ENCODE measurements around the gene SP100. TPM values are rescaled to one million over a fixed set of nuclear protein-coding genes. Genes with fewer than 3 reads are reported as not detected.

SP100 gene
- total and polyA plus RNA-seq, 2 of the 4 experiments (the other 2 are of a cell fraction): 50.6 to 69.0 TPM

- H4K5ac ChIP-seq (ENCODE audit: low read depth, low read length): no peak overlapping the region
- H4K91ac ChIP-seq (ENCODE audit: insufficient read depth, low read depth, low read length): no peak overlapping the region
- no peaks in the 10 kb centered on the region for H3K9me3 ChIP-seq (ENCODE audit: control insufficient read depth, insufficient read depth, low read length)
- no peak overlapping the region for H2AK5ac ChIP-seq (ENCODE audit: low read depth, low read length)
- intact Hi-C loops (cut with micrococcal nuclease) (loop anchor here (5.0 kb wide), 1 partner anchor 302 kb away; no protein-coding TSS in a partner anchor), in situ Hi-C loops (cut with MboI; ENCODE audit: low sequenced_read_pairs) (no loop called here), dilution Hi-C loops (cut with HindIII; ENCODE audit: low sequenced_read_pairs, unreplicated experiment) (no loop called here)
- TF ChIP-seq BHLHE40 (IDR thresholded peaks at IDR 0.05; ENCODE audit: low read depth, low read length) (no peak), RCOR1 (IDR thresholded peaks at IDR 0.05; ENCODE audit: insufficient replicate concordance, low read length) (no peak), CHD1 (IDR thresholded peaks at IDR 0.05; ENCODE audit: low read depth, low read length) (no peak), NFE2L2 (IDR thresholded peaks at IDR 0.05; ENCODE audit: low read depth, low read length) (no peak), ELK1 (IDR thresholded peaks at IDR 0.05; ENCODE audit: borderline replicate concordance, low read depth, low read length) (no peak), CEBPB (IDR thresholded peaks at IDR 0.05; ENCODE audit: low read depth, low read length) (no peak), MAFK (IDR thresholded peaks at IDR 0.05; ENCODE audit: low read depth, low read length) (no peak), MAZ (IDR thresholded peaks at IDR 0.05; ENCODE audit: borderline replicate concordance, low read depth, low read length) (no peak), USF2 (IDR thresholded peaks at IDR 0.05; ENCODE audit: low read depth, low read length) (no peak), RAD21 (IDR thresholded peaks at IDR 0.05; ENCODE audit: low read length) (no peak), RFX5 (IDR thresholded peaks at IDR 0.05; ENCODE audit: low read depth, low read length) (no peak), CTCF (conservative IDR thresholded peaks at IDR 0.05; ENCODE audit: low read depth, low read length) (no peak)
- no peaks in the 10 kb centered on the region for H3K27me3 ChIP-seq (ENCODE audit: control insufficient read depth, insufficient read depth, low read length)
- no peak overlapping the region for H3K56ac ChIP-seq (ENCODE audit: extremely low read depth, insufficient read depth, low read length)
- H3K9me1 ChIP-seq (ENCODE audit: insufficient read depth, low read length): no peaks in the 10 kb centered on the region
- H3K4me3 ChIP-seq (ENCODE audit: insufficient read depth, low read depth, low read length): no peak overlapping the region
- no peak overlapping the region for H2AFZ ChIP-seq (replicated peaks; ENCODE audit: low read length, poor library complexity)
- no peak overlapping the region for H3K14ac ChIP-seq (replicated peaks; ENCODE audit: low read depth, low read length)
- H3K27ac ChIP-seq (ENCODE audit: insufficient read depth, low read length): no peak overlapping the region
- WGBS, 2 experiments (ENCODE audit: extremely low coverage in 2 of 2, insufficient read length in 1 of 2): 80% methylated on average over 1 of the region's 1 CpG; no CpG with 5 or more reads in 1 of the 2 experiments
- no peak overlapping the region for H3K23ac ChIP-seq (ENCODE audit: low read depth, low read length)
- no peaks in the 10 kb centered on the region for H3K4me1 ChIP-seq (ENCODE audit: control insufficient read depth, insufficient read depth, low read length)
- H2BK15ac ChIP-seq (ENCODE audit: low read depth, low read length): no peak overlapping the region
- H3K18ac ChIP-seq (ENCODE audit: low read depth, low read length): no peak overlapping the region
- H4K20me1 ChIP-seq (ENCODE audit: insufficient read depth, low read length): no peaks in the 10 kb centered on the region
- CTCF ChIA-PET: no interaction called here
- no peaks in the 10 kb centered on the region; a peak in 1 of 4 replicates for H3K79me1 ChIP-seq (ENCODE audit: low read depth in 1 of 2, low read length in 2 of 2)
- DNase-seq (no peak), ATAC-seq (ENCODE audit: low read depth) (no peak)
- no peak overlapping the region for H2BK5ac ChIP-seq (ENCODE audit: low read depth, low read length, poor library complexity, severe bottlenecking)
- H2AK9ac ChIP-seq (replicated peaks; ENCODE audit: low read depth, low read length, poor library complexity): no peak overlapping the region
- H3K9ac ChIP-seq (ENCODE audit: low read depth, low read length): no peak overlapping the region
- H3K36me3 ChIP-seq (ENCODE audit: control insufficient read depth, insufficient read depth, low read length): peaks cover 11% of the 10 kb centered on the region
- no peak overlapping the region for H2BK20ac ChIP-seq (ENCODE audit: low read depth, low read length)
- H3K4me2 ChIP-seq (ENCODE audit: low read depth, low read length): no peak overlapping the region
- BruUV-seq (replicated peaks): no TSS peak
- no peak overlapping the region for H3K4ac ChIP-seq (ENCODE audit: low read depth, low read length)
- no peak overlapping the region for H4K8ac ChIP-seq (ENCODE audit: low read depth in 2 of 2, low read length in 2 of 2)
- POLR2A ChIA-PET (ENCODE audit: unreplicated experiment): no interaction called here
- no peak overlapping the region for H2BK120ac ChIP-seq (ENCODE audit: low read depth, low read length)
Observed at GRCh38 chr2:230494980-230495379, 79.0 kb downstream of the SP100 start.
